Measurements from ENCODE around the gene PRKN. TPM values are rescaled to one million over a fixed set of nuclear protein-coding genes. Genes with fewer than 3 reads are reported as not detected.

The PRKN gene
- total RNA-seq, 2 donors from 2014 or later = 6.7 to 8.2 TPM

- DNase-seq (no peak), ATAC-seq (no peak)
- Histone ChIP-seq H3K27ac (no peak overlapping the region), H3K9me3 (no peaks in the 10 kb centered on the region), H3K4me3 (no peak overlapping the region), H3K36me3 (replicated peaks in 1 of 2; ENCODE audit: insufficient read depth in 1 of 2, low read depth in 2 of 2) (no peaks in the 10 kb centered on the region), H3K27me3 (no peaks in the 10 kb centered on the region), H3K4me1 (peaks cover 17% of the 10 kb centered on the region)
- intact Hi-C loops (cut with DNase I) = no loop called here
- 53 to 67% methylated on average over 2 of the region's 2 CpGs for WGBS, 2 donors
- TF ChIP-seq CTCF (IDR thresholded peaks at IDR 0.05) = no peak
- TF ChIP-seq POLR2A (IDR thresholded peaks at IDR 0.05) = no peak
Observed at GRCh38 chr6:162702446-162702845, 25.1 kb downstream of the PRKN start.

GRCh38 chr6:162701551-162701950 is 26.0 kb downstream of the PRKN start:
- H3K36me3 ChIP-seq (replicated peaks in 1 of 2; ENCODE audit: insufficient read depth in 1 of 2, low read depth in 2 of 2) = no peaks in the 10 kb centered on the region
- no peak overlapping the region for H3K4me3 ChIP-seq
- 88 to 90% methylated on average over 1 of the region's 1 CpG for WGBS, 2 donors
- no peak for DNase-seq
- no peak for TF ChIP-seq CTCF (IDR thresholded peaks at IDR 0.05)
- no peak for TF ChIP-seq POLR2A (IDR thresholded peaks at IDR 0.05)
- intact Hi-C loops (cut with DNase I) = no loop called here
- H3K27me3 ChIP-seq = no peaks in the 10 kb centered on the region
- no peak overlapping the region for H3K27ac ChIP-seq
- no peak for ATAC-seq
- peaks cover 17% of the 10 kb centered on the region for H3K4me1 ChIP-seq
- H3K9me3 ChIP-seq = no peaks in the 10 kb centered on the region

- DNase-seq (no peak), ATAC-seq (no peak)
- H3K4me3 ChIP-seq = no peak overlapping the region
- WGBS, 2 donors = 85 to 89% methylated on average over 3 of the region's 3 CpGs
- no peak overlapping the region for H3K27ac ChIP-seq
- H3K27me3 ChIP-seq = no peaks in the 10 kb centered on the region
- TF ChIP-seq POLR2A (IDR thresholded peaks at IDR 0.05) = no peak
- no peak for TF ChIP-seq CTCF (IDR thresholded peaks at IDR 0.05)
- intact Hi-C loops (cut with DNase I) = no loop called here
- H3K9me3 ChIP-seq = no peaks in the 10 kb centered on the region
- H3K36me3 ChIP-seq (replicated peaks in 1 of 2; ENCODE audit: insufficient read depth in 1 of 2, low read depth in 2 of 2) = no peaks in the 10 kb centered on the region
- peaks cover 14% of the 10 kb centered on the region for H3K4me1 ChIP-seq
Observed at GRCh38 chr6:162700966-162701365, 26.6 kb downstream of the PRKN start.

GRCh38 chr6:162699961-162700360 is 27.6 kb downstream of the PRKN start:
- TF ChIP-seq POLR2A (IDR thresholded peaks at IDR 0.05) (no peak), CTCF (IDR thresholded peaks at IDR 0.05) (no peak)
- no peaks in the 10 kb centered on the region for H3K27me3 ChIP-seq
- H3K4me3 ChIP-seq = no peak overlapping the region
- ATAC-seq (no peak), DNase-seq (no peak)
- H3K27ac ChIP-seq = no peak overlapping the region
- WGBS, 2 donors = 66 to 71% methylated on average over 2 of the region's 2 CpGs
- intact Hi-C loops (cut with DNase I) = no loop called here
- H3K9me3 ChIP-seq = no peaks in the 10 kb centered on the region
- no peaks in the 10 kb centered on the region for H3K36me3 ChIP-seq (replicated peaks in 1 of 2; ENCODE audit: insufficient read depth in 1 of 2, low read depth in 2 of 2)
- peaks cover 14% of the 10 kb centered on the region for H3K4me1 ChIP-seq

- DNase-seq = no peak
- Histone ChIP-seq H3K4me3 (no peak overlapping the region), H3K36me3 (replicated peaks in 1 of 2; ENCODE audit: insufficient read depth in 1 of 2, low read depth in 2 of 2) (no peaks in the 10 kb centered on the region), H3K9me3 (no peaks in the 10 kb centered on the region), H3K4me1 (peaks cover 14% of the 10 kb centered on the region), H3K27ac (no peak overlapping the region), H3K27me3 (no peaks in the 10 kb centered on the region)
- intact Hi-C loops (cut with DNase I) = no loop called here
- no peak for ATAC-seq
- TF ChIP-seq CTCF (IDR thresholded peaks at IDR 0.05) (no peak), POLR2A (IDR thresholded peaks at IDR 0.05) (no peak)
Observed at GRCh38 chr6:162698440-162698839, 29.1 kb downstream of the PRKN start.
